HFF-Myc (cell line): Measurements from ENCODE around the gene FOXJ1.
A peak's percentile ranks its signal among the peaks of the same experiment; 100 is the strongest.

Source experiments
- DNase-seq: peaks from one replicate; pipeline ENCODE4 v3.0.0-alpha.2; 2011; ENCODE audit warnings: low read depth; ENCODE audit errors: extremely low read depth
- H3K4me3 ChIP-seq: replicated peaks from 2 replicates; pipeline ENCODE4 v1.5.1; 2011; ENCODE audit warnings: low read depth, mild to moderate bottlenecking, control low read depth, low read length
- CTCF ChIP-seq: IDR thresholded peaks from 2 replicates; pipeline ENCODE4 v1.5.1; 2012; ENCODE audit warnings: mild to moderate bottlenecking, low read depth, low read length, control low read depth; ENCODE audit errors: missing control alignments

The FOXJ1 gene

GRCh38 chr17:76142585-76143041, 1.6 kb upstream of the FOXJ1 start:
- H3K4me3 ChIP-seq = no peak overlapping the region
- TF ChIP-seq CTCF = no peak
- DNase-seq = no peak

- no peak for TF ChIP-seq CTCF
- H3K4me3 ChIP-seq = no peak overlapping the region
- DNase-seq = no peak
These were observed 1.1 kb upstream of the FOXJ1 start for GRCh38 chr17:76142039-76142584.

GRCh38 chr17:76140661-76141211, 309 bp downstream of the FOXJ1 start:
- H3K4me3 ChIP-seq = peak overlapping the region; percentile 42
- no peak for DNase-seq
- TF ChIP-seq CTCF = no peak

- TF ChIP-seq CTCF = no peak
- no peak overlapping the region for H3K4me3 ChIP-seq
These were observed 1.0 kb downstream of the FOXJ1 start for GRCh38 chr17:76139801-76140660.

GRCh38 chr17:76138896-76139752, 1.9 kb downstream of the FOXJ1 start:
- H3K4me3 ChIP-seq = no peak overlapping the region
- no peak for TF ChIP-seq CTCF
- no peak for DNase-seq

More at GRCh38 chr17:76139801-76140660, 1.0 kb downstream of the FOXJ1 start:
- DNase-seq = no peak

GRCh38 chr17:76138234-76138895, 2.7 kb downstream of the FOXJ1 start:
- no peak for DNase-seq
- TF ChIP-seq CTCF = no peak
- no peak overlapping the region for H3K4me3 ChIP-seq
